A673 (cell line): ENCODE results near the gene SHE.

Source experiments
- CTCF ChIP-seq: fragments of 300-800, 200-600 bp; sonication (generic); conservative IDR thresholded peaks from 2 replicates; pipeline ENCODE4 v1.5.1; 2017; ENCODE audit warnings: low read depth, mild to moderate bottlenecking, antibody characterized with exemption, low read length, moderate library complexity, mixed read lengths
- EZH2 ChIP-seq: fragments of 200-600 bp; sonication (generic); IDR thresholded peaks from 2 replicates; pipeline ENCODE4 v1.6.1; 2017; ENCODE audit warnings: borderline replicate concordance, low read depth, mild to moderate bottlenecking, mixed read lengths, antibody characterized with exemption, low read length; ENCODE audit not compliant: poor library complexity, severe bottlenecking

GRCh38 chr1:154448331-154448811 is 53.8 kb downstream of the SHE start:
- TF ChIP-seq CTCF = no peak
- TF ChIP-seq EZH2 = no peak
